HEK293 (cell line): ENCODE data around the gene DDIT3.

ENCODE experiments used
- CTCF ChIP-seq: fragments of 450-650 bp; formaldehyde crosslinking; IDR thresholded peaks from 2 replicates; pipeline ENCODE4 v1.5.1; 2016; ENCODE audit warnings: missing biosample characterization, missing genetic modification characterization
- ZBTB21 ChIP-seq: fragments of 450-650 bp; formaldehyde crosslinking; IDR thresholded peaks from 2 replicates; pipeline ENCODE4 v1.5.1; 2017; ENCODE audit warnings: missing biosample characterization, missing genetic modification characterization
- ZNF121 ChIP-seq: fragments of 450-650 bp; formaldehyde crosslinking; IDR thresholded peaks from 2 replicates; pipeline ENCODE4 v1.5.1; 2016; ENCODE audit warnings: missing biosample characterization, missing genetic modification characterization
- ZNF133 ChIP-seq: fragments of 450-650 bp; formaldehyde crosslinking; IDR thresholded peaks from 2 replicates; pipeline ENCODE4 v1.5.1; 2016; ENCODE audit warnings: missing biosample characterization, missing genetic modification characterization
- ZNF658 ChIP-seq: fragments of 450-650 bp; formaldehyde crosslinking; IDR thresholded peaks from 2 replicates; pipeline ENCODE4; 2016; ENCODE audit warnings: missing biosample characterization, missing genetic modification characterization

- no peak for TF ChIP-seq CTCF (tag by site-specific recombination)
- no peak for TF ChIP-seq ZNF121 (tag by site-specific recombination)
- TF ChIP-seq ZBTB21 (tag by site-specific recombination), result no peak
- no peak for TF ChIP-seq ZNF658 (tag by site-specific recombination)
- TF ChIP-seq ZNF133, result no peak
Measured at GRCh38 chr12:57474430-57474829, 45.9 kb downstream of the DDIT3 start.
